Lower lobe of right lung (tissue), 2 donors: ENCODE results near the gene ATP4B. TPM values are rescaled to one million over a fixed set of nuclear protein-coding genes. Genes with fewer than 3 reads are reported as not detected.

Experiments used
- ATAC-seq, 2 donors: fragments of 200-7000 bp; cut with Tn5 transposase; one replicate each; pipeline ENCODE4 v1.9.1; 2020 to 2022; ENCODE audit warnings: mild to moderate bottlenecking in 2 of 2, moderate library complexity in 2 of 2
- DNase-seq: peaks from one replicate; pipeline ENCODE4 v3.0.0-alpha.2; 2020
- H3K27ac ChIP-seq: fragments of 200-600 bp; one replicate; pipeline ENCODE4 v1.8.0; 2022
- H3K27me3 ChIP-seq: fragments of 200-600 bp; one replicate; pipeline ENCODE4 v1.8.0; 2022; ENCODE audit warnings: low read depth
- H3K36me3 ChIP-seq: fragments of 200-600 bp; one replicate; pipeline ENCODE4 v1.8.0; 2022; ENCODE audit warnings: mild to moderate bottlenecking
- H3K4me1 ChIP-seq: fragments of 200-600 bp; one replicate; pipeline ENCODE4 v1.8.0; 2022
- H3K4me3 ChIP-seq: fragments of 200-600 bp; one replicate; pipeline ENCODE4 v1.8.0; 2022; ENCODE audit warnings: mild to moderate bottlenecking
- H3K9me3 ChIP-seq: fragments of 200-600 bp; one replicate; pipeline ENCODE4 v1.8.0; 2022
- intact Hi-C: fragments of 100-400 bp; cut with DNase I; formaldehyde crosslinking; loops from one replicate; pipeline ENCODE4 v1.11.0; 2022
- total RNA-seq: library from RNA; stranded (reverse); fragmentation: NEBNext Ultra II Directional; extraction: Animal tissue kit (Norgen Biotek cat#: 25700); gene quantifications from one replicate; pipeline ENCODE4 v1.2.1, GENCODE V29; 2021
- TF ChIP-seq, protein P1 (sequence below): fragments of 200-600 bp; IDR thresholded peaks from one replicate; pipeline ENCODE4 v1.8.0; 2022; ENCODE audit warnings: antibody characterized with exemption, mild to moderate bottlenecking
- donor health status: DM: no; HTN: yes; CAD: no; lungs with severe emphysema.

The ATP4B gene
- total RNA-seq, 1 donor from 2014 or later, result not detected

DNA sequence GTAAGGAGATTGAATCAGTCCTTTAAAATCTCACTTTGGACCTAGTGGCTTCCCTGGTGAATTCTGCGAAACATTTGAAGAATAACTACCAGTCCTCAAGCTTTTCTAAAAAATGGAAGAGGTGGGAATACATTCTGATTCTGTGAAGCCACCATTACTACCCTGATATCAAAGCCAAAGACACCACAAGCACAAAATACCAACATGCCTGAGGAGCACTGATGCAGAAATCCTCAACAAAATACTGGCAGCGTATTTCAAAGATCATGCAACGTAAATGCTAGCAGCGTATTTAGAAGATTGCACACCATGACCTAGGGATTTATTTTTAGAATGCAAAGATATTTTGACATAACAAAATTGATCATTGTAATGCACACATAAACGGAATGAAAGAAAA, 14.4 kb downstream of the ATP4B start:
- Histone ChIP-seq H3K4me1 (peaks cover 21% of the 10 kb centered on the region), H3K36me3 (peaks cover 29% of the 10 kb centered on the region), H3K4me3 (no peak overlapping the region), H3K9me3 (no peaks in the 10 kb centered on the region), H3K27me3 (no peaks in the 10 kb centered on the region), H3K27ac (no peak overlapping the region)
- TF ChIP-seq, protein P1, sequence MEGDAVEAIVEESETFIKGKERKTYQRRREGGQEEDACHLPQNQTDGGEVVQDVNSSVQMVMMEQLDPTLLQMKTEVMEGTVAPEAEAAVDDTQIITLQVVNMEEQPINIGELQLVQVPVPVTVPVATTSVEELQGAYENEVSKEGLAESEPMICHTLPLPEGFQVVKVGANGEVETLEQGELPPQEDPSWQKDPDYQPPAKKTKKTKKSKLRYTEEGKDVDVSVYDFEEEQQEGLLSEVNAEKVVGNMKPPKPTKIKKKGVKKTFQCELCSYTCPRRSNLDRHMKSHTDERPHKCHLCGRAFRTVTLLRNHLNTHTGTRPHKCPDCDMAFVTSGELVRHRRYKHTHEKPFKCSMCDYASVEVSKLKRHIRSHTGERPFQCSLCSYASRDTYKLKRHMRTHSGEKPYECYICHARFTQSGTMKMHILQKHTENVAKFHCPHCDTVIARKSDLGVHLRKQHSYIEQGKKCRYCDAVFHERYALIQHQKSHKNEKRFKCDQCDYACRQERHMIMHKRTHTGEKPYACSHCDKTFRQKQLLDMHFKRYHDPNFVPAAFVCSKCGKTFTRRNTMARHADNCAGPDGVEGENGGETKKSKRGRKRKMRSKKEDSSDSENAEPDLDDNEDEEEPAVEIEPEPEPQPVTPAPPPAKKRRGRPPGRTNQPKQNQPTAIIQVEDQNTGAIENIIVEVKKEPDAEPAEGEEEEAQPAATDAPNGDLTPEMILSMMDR, result no peak
- ATAC-seq (no peak), DNase-seq (no peak)
- intact Hi-C loops, result no loop called here

DNA sequence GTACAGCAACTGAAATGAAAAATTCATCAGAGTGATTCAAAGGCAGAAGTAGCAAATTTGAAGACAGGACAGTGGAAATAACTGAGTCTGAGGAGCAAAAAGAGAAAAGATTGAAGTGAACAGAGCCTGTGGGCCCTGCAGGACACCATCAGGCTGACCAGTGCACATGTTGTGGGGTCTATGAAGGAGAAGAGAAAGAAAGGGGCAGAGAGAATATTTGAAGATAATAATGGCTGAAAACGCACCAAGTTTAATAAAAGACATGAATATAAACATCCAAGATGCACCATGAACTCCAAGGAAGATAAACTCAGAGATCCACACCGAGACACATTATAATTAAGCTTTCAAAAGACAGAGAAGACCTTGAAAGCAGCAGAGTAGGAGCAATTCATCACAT, 15.4 kb downstream of the ATP4B start:
- Histone ChIP-seq H3K36me3 (peaks cover 38% of the 10 kb centered on the region), H3K4me1 (peaks cover 16% of the 10 kb centered on the region), H3K27ac (no peak overlapping the region), H3K27me3 (no peaks in the 10 kb centered on the region), H3K4me3 (no peak overlapping the region), H3K9me3 (no peaks in the 10 kb centered on the region)
- no peak for ATAC-seq
- DNase-seq, result no peak
- intact Hi-C loops, result no loop called here
- TF ChIP-seq, protein P1, result no peak

DNA sequence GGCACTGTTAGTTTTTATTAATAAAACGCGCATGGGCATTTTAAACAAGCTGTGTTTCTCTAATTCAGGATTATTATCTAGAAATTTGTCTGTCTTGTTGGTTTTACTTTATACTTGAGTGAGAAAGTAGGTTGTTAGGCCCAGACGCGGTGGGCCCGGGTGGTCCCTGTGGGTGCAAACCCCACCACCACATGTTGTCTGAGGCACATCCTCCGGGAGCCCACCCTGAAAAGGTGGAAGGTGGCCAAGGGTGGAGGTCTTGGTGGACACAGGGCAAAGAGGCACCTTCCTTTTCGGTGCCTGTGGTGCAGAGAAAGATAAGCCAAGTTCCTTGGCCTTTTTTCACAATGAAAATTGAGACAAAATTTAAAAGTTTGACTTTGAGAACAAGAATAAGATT, 16.6 kb downstream of the ATP4B start:
- Histone ChIP-seq H3K4me1 (peaks cover 8% of the 10 kb centered on the region), H3K27me3 (no peaks in the 10 kb centered on the region), H3K36me3 (peaks cover 50% of the 10 kb centered on the region), H3K27ac (no peak overlapping the region), H3K9me3 (no peaks in the 10 kb centered on the region), H3K4me3 (no peak overlapping the region)
- DNase-seq, result peak; percentile 14
- TF ChIP-seq, protein P1, result no peak
- intact Hi-C loops, result no loop called here
- no peak for ATAC-seq

DNA sequence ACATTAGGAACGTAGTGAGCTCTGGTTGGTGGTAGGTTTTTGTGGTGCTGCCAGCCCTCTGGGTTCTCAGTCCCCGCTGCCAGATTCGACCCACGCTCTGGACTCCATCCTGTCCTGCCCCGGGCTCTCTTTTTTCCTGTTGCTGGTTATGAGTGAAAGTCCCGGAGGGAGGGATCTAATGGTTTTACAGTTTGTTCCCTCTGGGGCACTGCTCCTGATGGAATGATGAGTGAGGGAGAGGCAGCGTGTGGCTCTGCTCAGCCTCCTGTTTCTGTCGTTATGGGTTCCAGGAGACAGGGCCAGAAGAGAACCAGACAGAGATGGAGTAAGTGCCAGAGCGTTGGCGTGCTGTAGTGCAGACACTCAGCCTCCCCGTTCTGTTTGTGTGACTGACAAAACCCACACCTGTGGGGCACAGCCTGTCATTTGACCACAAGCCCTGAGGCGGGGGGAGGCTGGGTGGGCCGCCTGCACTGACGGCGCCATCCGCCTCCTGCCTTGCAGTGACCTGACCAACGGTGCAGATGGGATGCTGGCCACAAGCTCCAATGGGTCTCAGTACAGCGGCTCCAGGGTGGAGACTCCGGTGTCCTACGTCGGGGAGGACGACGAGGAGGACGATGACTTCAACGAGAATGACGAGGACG, 18.3 kb downstream of the ATP4B start:
- H3K36me3 ChIP-seq, result peaks cover 66% of the 10 kb centered on the region
- no peak overlapping the region for H3K4me3 ChIP-seq
- no peak overlapping the region for H3K27ac ChIP-seq
- intact Hi-C loops, result no loop called here
- no peak for ATAC-seq
- DNase-seq, result peak; percentile 22
- no peaks in the 10 kb centered on the region for H3K9me3 ChIP-seq
- TF ChIP-seq, protein P1, result no peak
- no peaks in the 10 kb centered on the region for H3K27me3 ChIP-seq
- H3K4me1 ChIP-seq, result no peaks in the 10 kb centered on the region

DNA sequence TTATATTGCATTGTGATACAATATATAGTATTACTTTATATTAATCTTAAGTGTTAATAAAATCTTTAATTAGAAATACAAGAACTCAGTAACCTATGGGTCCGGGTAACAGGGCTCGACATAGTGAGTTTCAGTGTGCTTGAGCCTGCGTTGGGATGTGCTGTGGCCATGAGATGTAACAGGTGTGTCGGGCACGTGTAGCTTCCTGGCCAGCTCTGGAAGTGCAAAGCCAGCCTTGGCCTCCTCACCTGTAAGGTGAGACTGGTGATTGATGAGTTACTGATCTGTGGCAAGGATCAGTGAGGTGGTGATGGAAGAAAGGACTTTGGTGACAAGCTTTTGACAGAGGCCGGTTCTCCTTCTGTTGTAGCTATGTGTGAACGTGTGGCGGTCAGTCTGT, 19.2 kb downstream of the ATP4B start:
- Histone ChIP-seq H3K27ac (no peak overlapping the region), H3K36me3 (peaks cover 76% of the 10 kb centered on the region), H3K4me1 (no peaks in the 10 kb centered on the region), H3K9me3 (no peaks in the 10 kb centered on the region), H3K4me3 (no peak overlapping the region), H3K27me3 (no peaks in the 10 kb centered on the region)
- intact Hi-C loops, result no loop called here
- DNase-seq, result no peak
- ATAC-seq, result no peak
- TF ChIP-seq, protein P1, result no peak
